PC-9 (cell line): Measurements from ENCODE around the gene DERL3. TPM values are rescaled to one million over a fixed set of nuclear protein-coding genes. Genes with fewer than 3 reads are reported as not detected.

Experiments used
- BruUV-seq: library from RNA; stranded (reverse); fragments of 400-500 nt; replicated peaks from 2 replicates; lab custom pipeline; 2021; lab: Mats Ljungman, UMichigan
- CTCF ChIA-PET: fragments of 300-600 bp; sonication (Branson Sonifier 250); formaldehyde crosslinking; loops from one replicate; lab custom pipeline; 2022; ENCODE audit warnings: antibody characterized with exemption; lab: Charles Lee
- POLR2A ChIA-PET: fragments of 300-600 bp; sonication (Branson Sonifier 250); formaldehyde crosslinking; loops from one replicate; lab custom pipeline; 2022; ENCODE audit warnings: antibody characterized with exemption; ENCODE audit not compliant: unreplicated experiment; lab: Charles Lee
- DNase-seq, 2 experiments: peaks; one replicate each; pipeline versions ENCODE4 v3.0.0 to v3.0.0-alpha.2; 2015 to 2022; ENCODE audit warnings: mixed read lengths in 1 of 2
- H2AFZ ChIP-seq: fragments of 200-600 bp; sonication (generic); 2 replicates; pipeline ENCODE4 v1.8.1; 2017; ENCODE audit warnings: antibody characterized with exemption
- H3F3A ChIP-seq: fragments of 200-600 bp; sonication (generic); 2 replicates; pipeline ENCODE4 v1.8.1; 2017; ENCODE audit warnings: antibody characterized with exemption, mild to moderate bottlenecking, low read depth; ENCODE audit not compliant: insufficient read depth
- H3K27ac ChIP-seq: fragments of 200-600 bp; sonication (generic); 2 replicates; pipeline ENCODE4 v1.6.1; 2016; ENCODE audit warnings: mixed run types
- H3K27me3 ChIP-seq: fragments of 200-600 bp; sonication (generic); 2 replicates; pipeline ENCODE4 v1.6.1; 2016; ENCODE audit warnings: low read depth, mixed run types; ENCODE audit not compliant: insufficient read depth
- H3K36me3 ChIP-seq: fragments of 200-600 bp; sonication (generic); 2 replicates; pipeline ENCODE4 v1.6.1; 2016; ENCODE audit warnings: low read depth, mixed run types
- H3K4me1 ChIP-seq: fragments of 200-600 bp; sonication (generic); replicated peaks from 2 replicates; pipeline ENCODE4 v1.6.1; 2016; ENCODE audit warnings: mixed run types; ENCODE audit not compliant: insufficient read depth
- H3K4me2 ChIP-seq: fragments of 200-600 bp; sonication (generic); 2 replicates; pipeline ENCODE4 v1.6.1; 2017; ENCODE audit warnings: mixed run types
- H3K4me3 ChIP-seq: fragments of 200-600 bp; sonication (generic); 2 replicates; pipeline ENCODE4 v1.6.1; 2016; ENCODE audit warnings: mixed run types
- H3K79me2 ChIP-seq: fragments of 200-600 bp; sonication (generic); 2 replicates; pipeline ENCODE4 v1.6.1; 2017; ENCODE audit warnings: low read depth, mixed run types
- H3K9me2 ChIP-seq: fragments of 200-600 bp; sonication (generic); 2 replicates; pipeline ENCODE4 v1.8.1; 2017; ENCODE audit warnings: mild to moderate bottlenecking; ENCODE audit not compliant: insufficient read depth
- H3K9me3 ChIP-seq: fragments of 200-600 bp; sonication (generic); 2 replicates; pipeline ENCODE4 v1.8.1; 2016; ENCODE audit warnings: low read depth; ENCODE audit not compliant: insufficient read depth
- H4K20me1 ChIP-seq: fragments of 200-600 bp; sonication (generic); 2 replicates; pipeline ENCODE4 v1.8.1; 2017; ENCODE audit not compliant: insufficient read depth
- EZH2 ChIP-seq: fragments of 200-600 bp; sonication (generic); IDR thresholded peaks from 2 replicates; pipeline ENCODE4 v1.8.0; 2017; ENCODE audit warnings: antibody characterized with exemption, low read depth
- intact Hi-C: fragments of 100-400 bp; cut with micrococcal nuclease; formaldehyde crosslinking; loops from one replicate; pipeline ENCODE4 v1.10.0; 2022; ENCODE audit not compliant: unreplicated experiment
- total RNA-seq: library from RNA; stranded (reverse); gene quantifications from 2 replicates; pipeline ENCODE4 v1.2.3, GENCODE V29; 2021
- TF ChIP-seq, protein P1 (sequence below): fragments of 200-600 bp; sonication (generic); conservative IDR thresholded peaks from 2 replicates; pipeline ENCODE4 v1.6.1; 2017; ENCODE audit warnings: mixed run types, antibody characterized with exemption, mild to moderate bottlenecking, moderate library complexity

Gene DERL3
- total RNA-seq, 1 experiment from 2014 or later = 0.41 TPM

GRCh38 chr22:23826510-23827350 is 12.1 kb downstream of the DERL3 start:
- Histone ChIP-seq H3K9me2 (no peaks in the 10 kb centered on the region), H3K4me1 (no peaks in the 10 kb centered on the region), H3K4me3 (no peak overlapping the region), H4K20me1 (peaks cover 9% of the 10 kb centered on the region; the same call in 1 of the 2 replicates), H3K4me2 (no peak overlapping the region), H3F3A (no peaks in the 10 kb centered on the region), H3K79me2 (no peaks in the 10 kb centered on the region), H3K27ac (no peak overlapping the region), H2AFZ (no peak overlapping the region), H3K9me3 (no peaks in the 10 kb centered on the region), H3K36me3 (no peaks in the 10 kb centered on the region), H3K27me3 (no peaks in the 10 kb centered on the region)
- POLR2A ChIA-PET = no interaction called here
- intact Hi-C loops = no loop called here
- CTCF ChIA-PET = no interaction called here
- BruUV-seq = no TSS peak
- no peak for DNase-seq
- TF ChIP-seq, protein P1, sequence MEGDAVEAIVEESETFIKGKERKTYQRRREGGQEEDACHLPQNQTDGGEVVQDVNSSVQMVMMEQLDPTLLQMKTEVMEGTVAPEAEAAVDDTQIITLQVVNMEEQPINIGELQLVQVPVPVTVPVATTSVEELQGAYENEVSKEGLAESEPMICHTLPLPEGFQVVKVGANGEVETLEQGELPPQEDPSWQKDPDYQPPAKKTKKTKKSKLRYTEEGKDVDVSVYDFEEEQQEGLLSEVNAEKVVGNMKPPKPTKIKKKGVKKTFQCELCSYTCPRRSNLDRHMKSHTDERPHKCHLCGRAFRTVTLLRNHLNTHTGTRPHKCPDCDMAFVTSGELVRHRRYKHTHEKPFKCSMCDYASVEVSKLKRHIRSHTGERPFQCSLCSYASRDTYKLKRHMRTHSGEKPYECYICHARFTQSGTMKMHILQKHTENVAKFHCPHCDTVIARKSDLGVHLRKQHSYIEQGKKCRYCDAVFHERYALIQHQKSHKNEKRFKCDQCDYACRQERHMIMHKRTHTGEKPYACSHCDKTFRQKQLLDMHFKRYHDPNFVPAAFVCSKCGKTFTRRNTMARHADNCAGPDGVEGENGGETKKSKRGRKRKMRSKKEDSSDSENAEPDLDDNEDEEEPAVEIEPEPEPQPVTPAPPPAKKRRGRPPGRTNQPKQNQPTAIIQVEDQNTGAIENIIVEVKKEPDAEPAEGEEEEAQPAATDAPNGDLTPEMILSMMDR = no peak
- TF ChIP-seq EZH2 = no peak

DNA sequence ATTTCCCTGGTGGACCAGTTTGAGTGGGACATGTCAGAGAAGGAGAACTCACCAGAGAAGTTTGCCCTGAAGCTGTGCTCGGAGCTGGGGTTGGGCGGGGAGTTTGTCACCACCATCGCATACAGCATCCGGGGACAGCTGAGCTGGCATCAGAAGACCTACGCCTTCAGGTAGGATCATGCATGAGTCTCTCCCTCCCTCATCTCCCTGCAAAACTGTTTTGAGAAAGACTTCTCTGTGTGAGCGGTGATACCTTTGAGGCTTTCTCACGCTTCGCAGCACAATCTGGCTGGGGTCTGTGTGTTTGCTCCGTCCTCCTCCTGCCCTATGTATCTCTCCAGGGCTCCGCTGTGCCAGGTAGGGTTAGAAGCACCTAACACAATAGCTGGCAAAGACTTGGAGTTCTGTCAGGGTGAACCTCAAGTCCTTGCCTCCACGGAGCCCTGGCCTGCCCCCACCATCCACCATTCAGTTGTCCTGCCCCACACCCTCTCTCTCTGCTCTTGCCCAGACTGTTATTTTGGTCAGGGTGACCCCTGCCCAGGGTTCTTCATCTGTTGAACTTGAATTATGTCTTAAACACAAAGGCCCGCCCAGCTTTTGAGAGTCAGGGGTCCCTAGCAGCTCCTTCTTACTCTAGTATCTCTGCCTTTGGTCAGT is 13.4 kb downstream of the DERL3 start:
- intact Hi-C loops = no loop called here
- Histone ChIP-seq H3K27me3 (no peaks in the 10 kb centered on the region), H2AFZ (no peak overlapping the region), H3K4me3 (no peak overlapping the region), H3K9me2 (no peaks in the 10 kb centered on the region), H3K79me2 (no peaks in the 10 kb centered on the region), H3K27ac (no peak overlapping the region), H3K9me3 (no peaks in the 10 kb centered on the region), H3K36me3 (no peaks in the 10 kb centered on the region; the same call in 1 of the 2 replicates), H3F3A (no peaks in the 10 kb centered on the region), H4K20me1 (peaks cover 9% of the 10 kb centered on the region; the same call in 1 of the 2 replicates), H3K4me1 (no peaks in the 10 kb centered on the region), H3K4me2 (no peak overlapping the region)
- no peak for DNase-seq
- CTCF ChIA-PET = no interaction called here
- POLR2A ChIA-PET = no interaction called here
- no TSS peak for BruUV-seq
- TF ChIP-seq EZH2 = no peak
- TF ChIP-seq, protein P1 = no peak

DNA sequence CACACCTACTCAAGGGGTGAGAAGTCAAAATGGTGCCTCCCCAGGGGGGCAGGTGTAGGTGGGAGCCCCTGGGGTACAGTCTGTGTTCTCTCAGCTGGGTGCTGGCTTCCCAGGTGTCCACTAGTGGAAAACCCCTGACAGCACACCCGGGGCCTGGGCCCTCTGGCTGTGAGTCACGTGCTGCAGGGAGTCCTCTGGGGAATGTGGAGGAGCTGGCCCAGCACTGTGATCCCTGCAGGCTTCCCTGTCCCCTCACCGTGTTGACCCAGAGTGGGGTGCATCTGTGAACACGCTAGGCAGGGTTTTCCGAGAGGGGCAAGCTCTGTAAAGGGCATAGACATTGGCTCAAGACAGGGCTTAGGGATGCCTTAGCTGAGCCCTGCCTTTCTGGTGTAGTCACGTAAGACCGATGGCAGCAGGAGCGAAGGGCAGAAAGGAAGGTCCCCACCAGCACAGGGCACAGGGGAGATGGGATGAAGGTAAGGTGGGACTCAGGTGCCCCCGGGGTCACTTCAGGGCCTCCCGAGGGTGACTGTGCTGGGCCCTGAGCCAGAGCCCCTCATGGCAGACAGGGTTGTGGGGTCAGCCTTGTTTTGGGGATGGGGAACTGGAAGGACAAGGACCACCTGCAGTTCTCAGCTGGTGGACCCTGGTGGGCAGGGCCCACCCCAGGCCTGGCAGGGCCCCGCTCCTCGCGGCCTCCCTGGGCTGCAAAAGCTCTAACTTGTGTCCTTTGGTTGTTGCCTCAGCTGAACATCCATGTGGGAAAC is 14.1 kb downstream of the DERL3 start:
- DNase-seq = no peak
- Histone ChIP-seq H3K9me3 (no peaks in the 10 kb centered on the region), H3K4me1 (no peaks in the 10 kb centered on the region), H3K36me3 (no peaks in the 10 kb centered on the region; the same call in 1 of the 2 replicates), H3F3A (no peaks in the 10 kb centered on the region), H3K4me2 (no peak overlapping the region), H3K9me2 (no peaks in the 10 kb centered on the region), H3K27ac (no peak overlapping the region), H3K27me3 (no peaks in the 10 kb centered on the region), H4K20me1 (peaks cover 4% of the 10 kb centered on the region; the same call in 1 of the 2 replicates), H3K79me2 (no peaks in the 10 kb centered on the region), H3K4me3 (no peak overlapping the region), H2AFZ (no peak overlapping the region)
- TF ChIP-seq, protein P1 = no peak
- no peak for TF ChIP-seq EZH2
- no TSS peak for BruUV-seq
- ChIA-PET CTCF (no interaction called here), POLR2A (no interaction called here)
- intact Hi-C loops = no loop called here
